Measurements from ENCODE around the gene HBQ1. TPM values are rescaled to one million over a fixed set of nuclear protein-coding genes. Genes with fewer than 3 reads are reported as not detected.
A peak's percentile ranks its signal among the peaks of the same experiment; 100 is the strongest.

The HBQ1 gene
- total and polyA plus RNA-seq, 2 donors, result 0.30 to 1.9 TPM

GRCh38 chr16:187330-187729 lies 7.1 kb downstream of the HBQ1 start:
- no peaks in the 10 kb centered on the region for H3K9me3 ChIP-seq (ENCODE audit: control insufficient read depth in 2 of 2, insufficient read depth in 1 of 2, low read length in 1 of 2)
- no peak overlapping the region for H3K4me3 ChIP-seq (ENCODE audit: low read length in 2 of 2)
- peaks cover 62% of the 10 kb centered on the region in 2 donors for H3K36me3 ChIP-seq (ENCODE audit: control insufficient read depth in 2 of 2, insufficient read depth in 2 of 2, low read length in 1 of 2)
- WGBS, result 97% methylated on average over 8 of the region's 8 CpGs
- H3K4me1 ChIP-seq (ENCODE audit: control insufficient read depth in 2 of 2, insufficient read depth in 2 of 2, low read length in 2 of 2), result peaks cover 0 to 7% of the 10 kb centered on the region in 2 donors
- DNase-seq (ENCODE audit: low read depth in 6 of 9, low spot score in 9 of 9), result no peak
- no peaks in the 10 kb centered on the region for H3K27me3 ChIP-seq (ENCODE audit: control insufficient read depth in 2 of 2, insufficient read depth in 1 of 2, low read length in 1 of 2)
- no peak overlapping the region for H3K27ac ChIP-seq (ENCODE audit: low read depth in 1 of 2, low read length in 1 of 2)

- Histone ChIP-seq H3K27me3 (ENCODE audit: control insufficient read depth in 2 of 2, insufficient read depth in 1 of 2, low read length in 1 of 2) (no peaks in the 10 kb centered on the region), H3K4me3 (ENCODE audit: low read length in 2 of 2) (no peak overlapping the region), H3K36me3 (ENCODE audit: control insufficient read depth in 2 of 2, insufficient read depth in 2 of 2, low read length in 1 of 2) (peaks cover 74 to 75% of the 10 kb centered on the region in 2 donors), H3K9me3 (ENCODE audit: control insufficient read depth in 2 of 2, insufficient read depth in 1 of 2, low read length in 1 of 2) (no peaks in the 10 kb centered on the region), H3K27ac (ENCODE audit: low read depth in 1 of 2, low read length in 1 of 2) (peak overlapping the region in 1 of 2 donors; percentile 32), H3K4me1 (ENCODE audit: control insufficient read depth in 2 of 2, insufficient read depth in 2 of 2, low read length in 2 of 2) (peaks cover 0 to 7% of the 10 kb centered on the region in 2 donors)
- DNase-seq (ENCODE audit: low read depth in 6 of 9, low spot score in 9 of 9), result peak in 6 of 9 donors; percentile 22 to 67 (median 42)
- 58% methylated on average over 8 of the region's 8 CpGs for WGBS
Measured at GRCh38 chr16:188674-189073, 8.4 kb downstream of the HBQ1 start.

GRCh38 chr16:189604-190186 lies 9.4 kb downstream of the HBQ1 start:
- Histone ChIP-seq H3K27ac (ENCODE audit: low read depth in 1 of 2, low read length in 1 of 2) (no peak overlapping the region), H3K4me1 (ENCODE audit: control insufficient read depth in 2 of 2, insufficient read depth in 2 of 2, low read length in 2 of 2) (peaks cover 0 to 7% of the 10 kb centered on the region in 2 donors), H3K27me3 (ENCODE audit: control insufficient read depth in 2 of 2, insufficient read depth in 1 of 2, low read length in 1 of 2) (no peaks in the 10 kb centered on the region), H3K4me3 (ENCODE audit: low read length in 2 of 2) (no peak overlapping the region), H3K9me3 (ENCODE audit: control insufficient read depth in 2 of 2, insufficient read depth in 1 of 2, low read length in 1 of 2) (no peaks in the 10 kb centered on the region), H3K36me3 (ENCODE audit: control insufficient read depth in 2 of 2, insufficient read depth in 2 of 2, low read length in 1 of 2) (peaks cover 77 to 82% of the 10 kb centered on the region in 2 donors)
- WGBS, result 98% methylated on average over 34 of the region's 34 CpGs
- no peak for DNase-seq (ENCODE audit: low read depth in 6 of 9, low spot score in 9 of 9)

- Histone ChIP-seq H3K27me3 (ENCODE audit: control insufficient read depth in 2 of 2, insufficient read depth in 1 of 2, low read length in 1 of 2) (no peaks in the 10 kb centered on the region), H3K4me3 (ENCODE audit: low read length in 2 of 2) (no peak overlapping the region), H3K27ac (ENCODE audit: low read depth in 1 of 2, low read length in 1 of 2) (no peak overlapping the region), H3K4me1 (ENCODE audit: control insufficient read depth in 2 of 2, insufficient read depth in 2 of 2, low read length in 2 of 2) (peaks cover 0 to 7% of the 10 kb centered on the region in 2 donors), H3K9me3 (ENCODE audit: control insufficient read depth in 2 of 2, insufficient read depth in 1 of 2, low read length in 1 of 2) (no peaks in the 10 kb centered on the region), H3K36me3 (ENCODE audit: control insufficient read depth in 2 of 2, insufficient read depth in 2 of 2, low read length in 1 of 2) (peaks cover 89% of the 10 kb centered on the region in 2 donors)
- DNase-seq (ENCODE audit: low read depth in 6 of 9, low spot score in 9 of 9), result no peak
- 98% methylated on average over 4 of the region's 4 CpGs for WGBS
Measured at GRCh38 chr16:191831-192230, 11.6 kb downstream of the HBQ1 start.

- Histone ChIP-seq H3K4me3 (ENCODE audit: low read length in 2 of 2) (no peak overlapping the region), H3K27ac (ENCODE audit: low read depth in 1 of 2, low read length in 1 of 2) (no peak overlapping the region), H3K36me3 (ENCODE audit: control insufficient read depth in 2 of 2, insufficient read depth in 2 of 2, low read length in 1 of 2) (peaks cover 90% of the 10 kb centered on the region in 2 donors), H3K4me1 (ENCODE audit: control insufficient read depth in 2 of 2, insufficient read depth in 2 of 2, low read length in 2 of 2) (peaks cover 0 to 7% of the 10 kb centered on the region in 2 donors), H3K27me3 (ENCODE audit: control insufficient read depth in 2 of 2, insufficient read depth in 1 of 2, low read length in 1 of 2) (no peaks in the 10 kb centered on the region), H3K9me3 (ENCODE audit: control insufficient read depth in 2 of 2, insufficient read depth in 1 of 2, low read length in 1 of 2) (no peaks in the 10 kb centered on the region)
- WGBS, result 97% methylated on average over 11 of the region's 11 CpGs
- no peak for DNase-seq (ENCODE audit: low read depth in 6 of 9, low spot score in 9 of 9)
Measured at GRCh38 chr16:192686-193085, 12.4 kb downstream of the HBQ1 start.

- Histone ChIP-seq H3K9me3 (ENCODE audit: control insufficient read depth in 2 of 2, insufficient read depth in 1 of 2, low read length in 1 of 2) (no peaks in the 10 kb centered on the region), H3K4me1 (ENCODE audit: control insufficient read depth in 2 of 2, insufficient read depth in 2 of 2, low read length in 2 of 2) (peaks cover 0 to 5% of the 10 kb centered on the region in 2 donors), H3K4me3 (ENCODE audit: low read length in 2 of 2) (no peak overlapping the region), H3K27ac (ENCODE audit: low read depth in 1 of 2, low read length in 1 of 2) (no peak overlapping the region), H3K27me3 (ENCODE audit: control insufficient read depth in 2 of 2, insufficient read depth in 1 of 2, low read length in 1 of 2) (no peaks in the 10 kb centered on the region), H3K36me3 (ENCODE audit: control insufficient read depth in 2 of 2, insufficient read depth in 2 of 2, low read length in 1 of 2) (peaks cover 93 to 95% of the 10 kb centered on the region in 2 donors)
- WGBS, result 96% methylated on average over 15 of the region's 15 CpGs
- no peak for DNase-seq (ENCODE audit: low read depth in 6 of 9, low spot score in 9 of 9)
Measured at GRCh38 chr16:193441-193840, 13.2 kb downstream of the HBQ1 start.

GRCh38 chr16:194516-194915 lies 14.3 kb downstream of the HBQ1 start:
- DNase-seq (ENCODE audit: low read depth in 6 of 9, low spot score in 9 of 9), result no peak
- Histone ChIP-seq H3K36me3 (ENCODE audit: control insufficient read depth in 2 of 2, insufficient read depth in 2 of 2, low read length in 1 of 2) (peaks cover 92 to 94% of the 10 kb centered on the region in 2 donors), H3K27ac (ENCODE audit: low read depth in 1 of 2, low read length in 1 of 2) (no peak overlapping the region), H3K4me1 (ENCODE audit: control insufficient read depth in 2 of 2, insufficient read depth in 2 of 2, low read length in 2 of 2) (no peaks in the 10 kb centered on the region), H3K4me3 (ENCODE audit: low read length in 2 of 2) (no peak overlapping the region), H3K27me3 (ENCODE audit: control insufficient read depth in 2 of 2, insufficient read depth in 1 of 2, low read length in 1 of 2) (no peaks in the 10 kb centered on the region), H3K9me3 (ENCODE audit: control insufficient read depth in 2 of 2, insufficient read depth in 1 of 2, low read length in 1 of 2) (no peaks in the 10 kb centered on the region)
- 90% methylated on average over 6 of the region's 6 CpGs for WGBS

- Histone ChIP-seq H3K27me3 (ENCODE audit: control insufficient read depth in 2 of 2, insufficient read depth in 1 of 2, low read length in 1 of 2) (no peaks in the 10 kb centered on the region), H3K9me3 (ENCODE audit: control insufficient read depth in 2 of 2, insufficient read depth in 1 of 2, low read length in 1 of 2) (no peaks in the 10 kb centered on the region), H3K4me3 (ENCODE audit: low read length in 2 of 2) (no peak overlapping the region), H3K4me1 (ENCODE audit: control insufficient read depth in 2 of 2, insufficient read depth in 2 of 2, low read length in 2 of 2) (no peaks in the 10 kb centered on the region), H3K36me3 (ENCODE audit: control insufficient read depth in 2 of 2, insufficient read depth in 2 of 2, low read length in 1 of 2) (peaks cover 76 to 80% of the 10 kb centered on the region in 2 donors), H3K27ac (ENCODE audit: low read depth in 1 of 2, low read length in 1 of 2) (no peak overlapping the region)
- 97% methylated on average over 5 of the region's 5 CpGs for WGBS
- no peak for DNase-seq (ENCODE audit: low read depth in 6 of 9, low spot score in 9 of 9)
Measured at GRCh38 chr16:200388-200787, 20.1 kb downstream of the HBQ1 start.

GRCh38 chr16:203246-203645 lies 23.0 kb downstream of the HBQ1 start:
- Histone ChIP-seq H3K36me3 (ENCODE audit: control insufficient read depth in 2 of 2, insufficient read depth in 2 of 2, low read length in 1 of 2) (peaks cover 77 to 80% of the 10 kb centered on the region in 2 donors), H3K4me1 (ENCODE audit: control insufficient read depth in 2 of 2, insufficient read depth in 2 of 2, low read length in 2 of 2) (no peaks in the 10 kb centered on the region), H3K4me3 (ENCODE audit: low read length in 2 of 2) (no peak overlapping the region), H3K9me3 (ENCODE audit: control insufficient read depth in 2 of 2, insufficient read depth in 1 of 2, low read length in 1 of 2) (no peaks in the 10 kb centered on the region), H3K27ac (ENCODE audit: low read depth in 1 of 2, low read length in 1 of 2) (no peak overlapping the region), H3K27me3 (ENCODE audit: control insufficient read depth in 2 of 2, insufficient read depth in 1 of 2, low read length in 1 of 2) (no peaks in the 10 kb centered on the region)
- WGBS, result over 99% methylated on average over 4 of the region's 4 CpGs
- no peak for DNase-seq (ENCODE audit: low read depth in 6 of 9, low spot score in 9 of 9)

Measured in thymus (tissue), 11 donors.